WTC11 (cell line): ENCODE results near the gene GALNT11.

ENCODE experiments used
- ATF1 ChIP-seq: sonication (generic); formaldehyde crosslinking; IDR thresholded peaks from 2 replicates; pipeline ENCODE4 v1.8.1; 2023; ENCODE audit warnings: mild to moderate bottlenecking, moderate library complexity, missing genetic modification reagents
- ATF3 ChIP-seq: sonication (generic); formaldehyde crosslinking; conservative IDR thresholded peaks from 2 replicates; pipeline ENCODE4 v1.8.1; 2022; ENCODE audit warnings: mild to moderate bottlenecking, missing genetic modification reagents
- CREB1 ChIP-seq: sonication (generic); formaldehyde crosslinking; IDR thresholded peaks from 2 replicates; pipeline ENCODE4 v1.8.0; 2023; ENCODE audit warnings: mild to moderate bottlenecking, missing genetic modification reagents
- CTCF ChIP-seq: fragments of 200-600 bp; IDR thresholded peaks from 2 replicates; pipeline ENCODE4 v1.8.0; 2022; ENCODE audit warnings: antibody characterized with exemption
- HMGA2 ChIP-seq: fragments of 250-450 bp; sonication (Bioruptor Pico); IDR thresholded peaks from 2 replicates; pipeline ENCODE4 v1.4.0; 2021; ENCODE audit warnings: mild to moderate bottlenecking, moderate library complexity
- IRF2 ChIP-seq: sonication (generic); formaldehyde crosslinking; IDR thresholded peaks from 2 replicates; pipeline ENCODE4 v1.8.0; 2022; ENCODE audit warnings: low read depth, missing genetic modification reagents, borderline replicate concordance
- JUN ChIP-seq: sonication (generic); formaldehyde crosslinking; IDR thresholded peaks from 2 replicates; pipeline ENCODE4 v1.8.0; 2023; ENCODE audit warnings: mild to moderate bottlenecking, missing genetic modification reagents
- MLX ChIP-seq: sonication (generic); formaldehyde crosslinking; IDR thresholded peaks from 2 replicates; pipeline ENCODE4 v1.8.1; 2023; ENCODE audit warnings: mild to moderate bottlenecking, missing genetic modification reagents, moderate library complexity
- NFYB ChIP-seq: sonication (generic); formaldehyde crosslinking; conservative IDR thresholded peaks from 2 replicates; pipeline ENCODE4 v1.8.0; 2022; ENCODE audit warnings: low read depth, missing genetic modification reagents
- STAT6 ChIP-seq: sonication (generic); formaldehyde crosslinking; conservative IDR thresholded peaks from 2 replicates; pipeline ENCODE4 v1.8.1; 2023; ENCODE audit warnings: mild to moderate bottlenecking, low read depth, missing genetic modification reagents, moderate library complexity
- USF2 ChIP-seq: sonication (generic); formaldehyde crosslinking; IDR thresholded peaks from 2 replicates; pipeline ENCODE4 v1.8.1; 2023; ENCODE audit warnings: mild to moderate bottlenecking, missing genetic modification reagents, moderate library complexity
- ZNF121 ChIP-seq: sonication (generic); formaldehyde crosslinking; IDR thresholded peaks from 2 replicates; pipeline ENCODE4 v1.8.0; 2023; ENCODE audit warnings: missing genetic modification reagents

GRCh38 chr7:152025077-152025936 is at the start of gene GALNT11:
- TF ChIP-seq NFYB (CRISPR knock-in tag) = no peak
- TF ChIP-seq ATF1 (CRISPR knock-in tag) = no peak
- peak; percentile 100 for TF ChIP-seq ZNF121 (CRISPR knock-in tag)
- TF ChIP-seq CTCF = no peak
- no peak for TF ChIP-seq JUN (CRISPR knock-in tag)
- TF ChIP-seq HMGA2 (CRISPR knock-in tag) = no peak
- TF ChIP-seq STAT6 (CRISPR knock-in tag) = no peak
- no peak for TF ChIP-seq ATF3 (CRISPR knock-in tag)
- TF ChIP-seq USF2 = peak; percentile 81
- TF ChIP-seq CREB1 = no peak
- TF ChIP-seq MLX (CRISPR knock-in tag) = no peak
- no peak for TF ChIP-seq IRF2 (CRISPR knock-in tag)
